Activated gamma-delta T cell (primary cell): ENCODE data around the gene RHBDD3.

Source experiments
- DNase-seq: peaks from one replicate; lab custom pipeline; 2025; lab: John Stamatoyannopoulos, UW

The RHBDD3 gene

GRCh38 chr22:29216873-29217666 is 50.7 kb downstream of the RHBDD3 start:
- DNase-seq: no peak

GRCh38 chr22:29216011-29216872 is 51.5 kb downstream of the RHBDD3 start:
- DNase-seq: no peak

GRCh38 chr22:29215012-29215860 is 52.5 kb downstream of the RHBDD3 start:
- no peak for DNase-seq

GRCh38 chr22:29214232-29214631 is 53.5 kb downstream of the RHBDD3 start:
- DNase-seq: no peak

GRCh38 chr22:29213493-29213892 is 54.3 kb downstream of the RHBDD3 start:
- no peak for DNase-seq

GRCh38 chr22:29212743-29213142 is 55.0 kb downstream of the RHBDD3 start:
- no peak for DNase-seq

- no peak for DNase-seq
Measured at GRCh38 chr22:29211466-29211865, 56.3 kb downstream of the RHBDD3 start.

GRCh38 chr22:29211066-29211465 is 56.7 kb downstream of the RHBDD3 start:
- DNase-seq: no peak
